ENCODE measurements around the gene TPSAB1.
"Not testable (repeated sequence)": the region's sequence is repeated elsewhere in the genome, so short reads cannot be mapped to it uniquely, and the experiment has no call there.

DNA sequence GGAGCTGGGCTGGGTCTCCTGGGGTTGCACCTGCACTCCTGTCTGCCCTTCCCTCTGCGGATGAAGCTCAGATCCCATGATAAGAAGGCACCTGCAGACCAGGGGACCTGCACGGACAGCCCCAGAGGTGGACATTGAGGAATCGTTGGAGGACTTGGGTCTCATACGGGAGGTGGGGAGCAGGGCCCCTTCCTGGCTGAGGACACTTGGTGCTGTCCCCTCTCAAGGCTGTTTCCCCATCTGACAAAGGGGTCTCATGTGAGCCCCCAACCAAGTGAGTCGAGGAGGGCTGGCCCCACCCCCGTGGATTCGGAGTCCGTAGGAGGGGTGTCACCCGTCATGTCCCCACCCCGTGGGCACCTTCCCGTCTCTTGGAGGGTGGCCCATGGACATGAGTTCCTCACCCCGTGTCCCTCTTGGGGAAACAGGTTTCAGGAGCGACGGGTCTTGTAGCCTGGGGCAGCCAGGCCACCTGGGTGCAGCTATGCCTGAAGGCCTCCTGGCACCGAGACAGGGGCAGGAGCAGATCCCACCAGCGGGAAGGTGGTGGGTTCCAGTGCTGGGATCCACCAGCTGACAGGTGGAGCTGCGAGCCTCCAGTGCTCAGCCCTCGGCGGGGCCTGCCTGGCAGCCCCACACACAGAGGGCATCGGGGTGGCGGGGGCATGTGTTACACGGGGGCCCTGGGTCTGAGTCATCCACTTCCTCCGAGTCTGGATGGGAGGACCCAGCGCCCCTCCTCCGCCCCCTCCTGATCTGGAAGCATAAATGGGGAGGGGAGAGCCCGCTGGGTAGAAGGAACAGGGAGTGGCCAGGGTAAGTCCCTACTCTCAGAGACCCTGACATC lies 15.0 kb downstream of the TPSAB1 start, which contains the start of gene TPSD1:
- TF ChIP-seq, protein P1, sequence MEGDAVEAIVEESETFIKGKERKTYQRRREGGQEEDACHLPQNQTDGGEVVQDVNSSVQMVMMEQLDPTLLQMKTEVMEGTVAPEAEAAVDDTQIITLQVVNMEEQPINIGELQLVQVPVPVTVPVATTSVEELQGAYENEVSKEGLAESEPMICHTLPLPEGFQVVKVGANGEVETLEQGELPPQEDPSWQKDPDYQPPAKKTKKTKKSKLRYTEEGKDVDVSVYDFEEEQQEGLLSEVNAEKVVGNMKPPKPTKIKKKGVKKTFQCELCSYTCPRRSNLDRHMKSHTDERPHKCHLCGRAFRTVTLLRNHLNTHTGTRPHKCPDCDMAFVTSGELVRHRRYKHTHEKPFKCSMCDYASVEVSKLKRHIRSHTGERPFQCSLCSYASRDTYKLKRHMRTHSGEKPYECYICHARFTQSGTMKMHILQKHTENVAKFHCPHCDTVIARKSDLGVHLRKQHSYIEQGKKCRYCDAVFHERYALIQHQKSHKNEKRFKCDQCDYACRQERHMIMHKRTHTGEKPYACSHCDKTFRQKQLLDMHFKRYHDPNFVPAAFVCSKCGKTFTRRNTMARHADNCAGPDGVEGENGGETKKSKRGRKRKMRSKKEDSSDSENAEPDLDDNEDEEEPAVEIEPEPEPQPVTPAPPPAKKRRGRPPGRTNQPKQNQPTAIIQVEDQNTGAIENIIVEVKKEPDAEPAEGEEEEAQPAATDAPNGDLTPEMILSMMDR (IDR thresholded peaks at IDR 0.05; ENCODE audit: low read depth, low read length): not testable (repeated sequence)
- TF ChIP-seq POLR2A (IDR thresholded peaks at IDR 0.05; ENCODE audit: extremely low read depth, insufficient read length); MYC (IDR thresholded peaks at IDR 0.05; ENCODE audit: low read depth, low read length): not testable (repeated sequence)
- TF ChIP-seq, protein P2, sequence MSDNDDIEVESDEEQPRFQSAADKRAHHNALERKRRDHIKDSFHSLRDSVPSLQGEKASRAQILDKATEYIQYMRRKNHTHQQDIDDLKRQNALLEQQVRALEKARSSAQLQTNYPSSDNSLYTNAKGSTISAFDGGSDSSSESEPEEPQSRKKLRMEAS (IDR thresholded peaks at IDR 0.05; ENCODE audit: low read depth, low read length): not testable (repeated sequence)
